ENCODE data around the gene MIA3. TPM values are rescaled to one million over a fixed set of nuclear protein-coding genes. Genes with fewer than 3 reads are reported as not detected.

Gene MIA3
- total RNA-seq, 1 donor from 2014 or later, result 96.4 TPM

DNA sequence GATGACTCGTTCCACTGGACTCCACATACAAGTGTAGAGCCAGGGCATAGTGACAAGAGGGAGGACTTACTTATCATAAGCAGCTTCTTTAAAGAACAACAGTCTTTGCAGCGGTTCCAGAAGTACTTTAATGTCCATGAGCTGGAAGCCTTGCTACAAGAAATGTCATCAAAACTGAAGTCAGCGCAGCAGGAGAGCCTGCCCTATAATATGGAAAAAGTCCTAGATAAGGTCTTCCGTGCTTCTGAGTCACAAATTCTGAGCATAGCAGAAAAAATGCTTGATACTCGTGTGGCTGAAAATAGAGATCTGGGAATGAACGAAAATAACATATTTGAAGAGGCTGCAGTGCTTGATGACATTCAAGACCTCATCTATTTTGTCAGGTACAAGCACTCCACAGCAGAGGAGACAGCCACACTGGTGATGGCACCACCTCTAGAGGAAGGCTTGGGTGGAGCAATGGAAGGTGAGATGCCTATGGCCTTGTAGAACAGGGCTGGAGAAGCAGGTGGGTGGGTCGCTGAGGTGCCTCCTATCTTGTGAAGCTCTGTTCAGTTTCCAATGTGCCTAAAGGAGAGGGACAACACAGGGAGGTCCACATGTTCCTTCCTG, 12.1 kb downstream of the MIA3 start:
- Mint-ChIP-seq H3K4me1 (ENCODE audit: low read depth) (peaks cover 50% of the 10 kb centered on the region), H3K4me3 (ENCODE audit: unreplicated experiment) (no peak overlapping the region), H3K27me3 (ENCODE audit: low read depth) (no peaks in the 10 kb centered on the region), H3K36me3 (ENCODE audit: low read depth) (peaks cover 30% of the 10 kb centered on the region), H3K27ac (ENCODE audit: unreplicated experiment) (peak overlapping the region; percentile 87), H3K9me3 (ENCODE audit: low read depth) (no peaks in the 10 kb centered on the region)
- no peak for DNase-seq (ENCODE audit: low spot score)
- TF ChIP-seq, protein P1, sequence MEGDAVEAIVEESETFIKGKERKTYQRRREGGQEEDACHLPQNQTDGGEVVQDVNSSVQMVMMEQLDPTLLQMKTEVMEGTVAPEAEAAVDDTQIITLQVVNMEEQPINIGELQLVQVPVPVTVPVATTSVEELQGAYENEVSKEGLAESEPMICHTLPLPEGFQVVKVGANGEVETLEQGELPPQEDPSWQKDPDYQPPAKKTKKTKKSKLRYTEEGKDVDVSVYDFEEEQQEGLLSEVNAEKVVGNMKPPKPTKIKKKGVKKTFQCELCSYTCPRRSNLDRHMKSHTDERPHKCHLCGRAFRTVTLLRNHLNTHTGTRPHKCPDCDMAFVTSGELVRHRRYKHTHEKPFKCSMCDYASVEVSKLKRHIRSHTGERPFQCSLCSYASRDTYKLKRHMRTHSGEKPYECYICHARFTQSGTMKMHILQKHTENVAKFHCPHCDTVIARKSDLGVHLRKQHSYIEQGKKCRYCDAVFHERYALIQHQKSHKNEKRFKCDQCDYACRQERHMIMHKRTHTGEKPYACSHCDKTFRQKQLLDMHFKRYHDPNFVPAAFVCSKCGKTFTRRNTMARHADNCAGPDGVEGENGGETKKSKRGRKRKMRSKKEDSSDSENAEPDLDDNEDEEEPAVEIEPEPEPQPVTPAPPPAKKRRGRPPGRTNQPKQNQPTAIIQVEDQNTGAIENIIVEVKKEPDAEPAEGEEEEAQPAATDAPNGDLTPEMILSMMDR (IDR thresholded peaks at IDR 0.05), result no peak

DNA sequence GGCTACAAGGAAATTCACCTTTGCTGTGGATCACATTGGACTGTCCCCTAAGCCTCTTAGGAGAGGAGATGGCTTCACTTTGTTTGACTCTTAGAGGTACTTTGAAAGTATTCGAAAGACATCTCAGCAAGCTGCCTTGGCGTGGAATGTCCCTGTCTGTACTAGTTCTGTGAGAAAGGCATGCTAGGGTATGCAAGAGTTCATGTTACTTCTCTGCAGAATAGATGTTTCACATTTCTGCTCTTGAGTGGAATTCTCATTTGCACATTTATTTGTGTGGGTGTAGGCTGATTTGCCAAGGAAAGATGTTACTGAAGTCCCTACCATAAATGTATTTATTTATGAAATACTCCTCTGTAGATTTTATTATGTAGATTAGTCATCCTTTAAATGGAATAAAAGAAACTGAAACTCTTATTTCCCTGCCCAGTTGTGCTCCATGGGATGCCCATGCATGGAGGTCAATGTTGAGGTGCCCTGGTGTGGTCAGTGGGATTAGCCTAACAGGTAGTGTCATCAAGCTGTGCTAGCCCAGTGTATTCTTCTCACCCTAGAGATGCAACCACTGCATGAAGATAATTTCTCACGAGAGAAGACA, 13.8 kb downstream of the MIA3 start:
- H3K9me3 Mint-ChIP-seq (ENCODE audit: low read depth), result no peaks in the 10 kb centered on the region
- peak overlapping the region; percentile 28 for H3K27ac Mint-ChIP-seq (ENCODE audit: unreplicated experiment)
- peaks cover 30% of the 10 kb centered on the region for H3K36me3 Mint-ChIP-seq (ENCODE audit: low read depth)
- no peaks in the 10 kb centered on the region for H3K27me3 Mint-ChIP-seq (ENCODE audit: low read depth)
- peaks cover 50% of the 10 kb centered on the region for H3K4me1 Mint-ChIP-seq (ENCODE audit: low read depth)
- no peak for DNase-seq (ENCODE audit: low spot score)
- TF ChIP-seq, protein P1 (IDR thresholded peaks at IDR 0.05), result no peak
- H3K4me3 Mint-ChIP-seq (ENCODE audit: unreplicated experiment), result no peak overlapping the region

DNA sequence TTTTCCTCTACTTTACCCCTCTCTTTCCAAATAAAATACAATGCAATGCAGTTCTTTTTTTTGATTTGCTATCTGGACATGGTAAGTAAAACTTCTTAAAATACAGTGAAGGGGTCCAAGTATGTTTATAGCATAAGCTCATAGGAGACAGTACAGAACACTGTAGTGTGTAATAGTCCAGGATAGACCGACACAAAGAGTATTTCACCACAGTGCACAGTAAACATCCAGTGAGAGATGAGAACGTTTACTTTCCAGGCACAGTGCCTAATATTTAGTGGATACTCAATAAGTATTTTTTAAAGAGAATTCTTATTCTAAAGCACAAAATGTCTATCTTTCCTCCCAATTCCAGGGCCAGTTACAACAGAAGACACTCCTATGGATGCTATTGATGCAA, 14.9 kb downstream of the MIA3 start:
- H3K9me3 Mint-ChIP-seq (ENCODE audit: low read depth), result no peaks in the 10 kb centered on the region
- H3K4me3 Mint-ChIP-seq (ENCODE audit: unreplicated experiment), result no peak overlapping the region
- peaks cover 44% of the 10 kb centered on the region for H3K4me1 Mint-ChIP-seq (ENCODE audit: low read depth)
- DNase-seq (ENCODE audit: low spot score), result no peak
- H3K27me3 Mint-ChIP-seq (ENCODE audit: low read depth), result no peaks in the 10 kb centered on the region
- peak overlapping the region; percentile 46 for H3K27ac Mint-ChIP-seq (ENCODE audit: unreplicated experiment)
- TF ChIP-seq, protein P1 (IDR thresholded peaks at IDR 0.05), result no peak
- peaks cover 25% of the 10 kb centered on the region for H3K36me3 Mint-ChIP-seq (ENCODE audit: low read depth)

DNA sequence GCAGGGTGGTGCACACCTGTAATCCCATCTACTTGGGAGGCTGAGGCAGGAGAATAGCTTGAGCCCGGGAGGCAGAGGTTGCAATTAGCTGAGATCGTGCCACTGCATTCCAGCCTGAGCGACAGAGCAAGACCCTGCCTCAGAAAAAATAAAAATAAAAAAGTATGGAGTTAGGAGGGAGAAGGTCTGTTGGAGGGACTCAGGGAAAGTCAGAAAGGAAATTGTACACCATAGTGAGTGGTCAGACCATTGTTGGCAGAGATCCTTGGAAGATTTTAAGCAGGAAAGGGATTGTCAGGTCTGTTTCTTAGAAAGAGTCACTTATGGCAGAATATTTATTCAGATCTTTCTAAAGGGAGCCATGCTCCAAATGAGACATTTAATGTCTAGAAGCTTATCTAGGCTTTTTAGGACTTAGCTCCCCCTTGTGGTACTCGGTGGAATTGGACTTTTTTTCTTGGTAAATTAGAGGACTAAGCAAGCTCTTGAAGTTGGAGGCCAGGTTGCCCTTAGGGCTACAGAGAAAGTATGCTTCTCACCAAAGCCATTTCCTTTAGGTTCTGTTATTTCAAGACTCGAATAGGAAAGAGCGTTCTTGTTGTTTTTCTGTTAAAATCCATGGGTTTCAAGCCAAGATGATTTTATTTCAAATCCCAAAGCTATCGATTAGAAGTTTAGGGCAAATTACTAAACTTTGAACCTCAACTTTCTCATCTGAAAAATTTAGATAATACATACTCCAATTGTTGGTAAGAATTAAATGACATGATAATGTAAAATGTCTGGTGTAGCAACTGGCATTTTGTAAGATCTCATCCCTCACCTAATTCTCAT, 16.5 kb downstream of the MIA3 start:
- Mint-ChIP-seq H3K4me1 (ENCODE audit: low read depth) (peaks cover 33% of the 10 kb centered on the region), H3K36me3 (ENCODE audit: low read depth) (peaks cover 29% of the 10 kb centered on the region), H3K9me3 (ENCODE audit: low read depth) (no peaks in the 10 kb centered on the region), H3K4me3 (ENCODE audit: unreplicated experiment) (no peak overlapping the region), H3K27me3 (ENCODE audit: low read depth) (no peaks in the 10 kb centered on the region), H3K27ac (ENCODE audit: unreplicated experiment) (peak overlapping the region; percentile 53)
- TF ChIP-seq, protein P1 (IDR thresholded peaks at IDR 0.05), result peak; percentile 94
- no peak for DNase-seq (ENCODE audit: low spot score)

DNA sequence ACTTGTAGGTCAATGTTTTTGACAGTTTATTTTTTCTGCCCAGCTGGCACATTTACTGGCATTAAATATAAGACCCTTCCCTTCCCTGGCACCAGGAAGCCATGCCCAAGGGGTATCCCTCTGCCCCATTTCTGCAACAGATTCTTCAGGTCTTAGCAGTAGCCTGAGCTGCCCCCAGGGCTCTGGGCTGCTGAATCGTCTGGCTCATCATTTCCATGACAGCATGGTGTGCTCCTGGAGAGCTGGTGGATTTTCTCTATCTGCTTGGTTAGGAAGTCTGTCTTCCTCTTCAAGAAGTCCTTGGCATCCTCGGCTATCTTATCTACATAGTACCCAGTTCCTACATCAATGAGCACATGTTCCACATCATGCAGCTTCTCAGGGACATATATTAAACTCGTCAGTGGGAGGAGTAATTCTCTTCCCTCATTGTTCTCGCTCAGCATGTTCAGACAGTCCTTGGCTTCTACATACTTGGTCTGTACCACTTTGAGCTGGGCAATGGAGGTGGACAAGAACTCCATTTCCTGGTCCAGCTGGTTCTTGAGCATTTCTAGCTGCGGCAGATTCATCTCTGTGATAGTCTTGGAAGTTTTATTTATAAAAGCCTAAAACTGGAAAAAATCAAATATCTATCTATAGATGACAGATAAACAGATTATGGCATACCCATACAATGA, 23.5 kb downstream of the MIA3 start:
- Mint-ChIP-seq H3K27ac (ENCODE audit: unreplicated experiment) (no peak overlapping the region), H3K4me1 (ENCODE audit: low read depth) (peaks cover 27% of the 10 kb centered on the region), H3K36me3 (ENCODE audit: low read depth) (peaks cover 20% of the 10 kb centered on the region), H3K4me3 (ENCODE audit: unreplicated experiment) (no peak overlapping the region), H3K9me3 (ENCODE audit: low read depth) (no peaks in the 10 kb centered on the region), H3K27me3 (ENCODE audit: low read depth) (no peaks in the 10 kb centered on the region)
- TF ChIP-seq, protein P1 (IDR thresholded peaks at IDR 0.05), result no peak
- DNase-seq (ENCODE audit: low spot score), result no peak
